Neural cell (in vitro differentiated cells): ENCODE measurements around the gene EPB41L2. TPM values are rescaled to one million over a fixed set of nuclear protein-coding genes. Genes with fewer than 3 reads are reported as not detected.

Experiments used
- H2AFZ ChIP-seq: fragments of 200-600, 300-800 bp; sonication (generic), shearing (Covaris generic); 2 replicates; pipeline ENCODE4 v1.6.0; 2014; ENCODE audit warnings: low read depth, mild to moderate bottlenecking, antibody characterized with exemption, low read length, moderate library complexity
- H3F3A ChIP-seq: fragments of 200-600 bp; shearing (Covaris generic); 2 replicates; pipeline ENCODE4 v1.6.1; 2016; ENCODE audit warnings: mild to moderate bottlenecking, moderate library complexity, mixed read lengths, antibody characterized with exemption, low read length; ENCODE audit not compliant: insufficient read depth, poor library complexity, severe bottlenecking
- H3K27ac ChIP-seq: fragments of 200-600, 300-800 bp; sonication (generic), shearing (Covaris generic); 2 replicates; pipeline ENCODE4 v1.5.1; 2014; ENCODE audit warnings: mild to moderate bottlenecking, low read length, moderate library complexity
- H3K27me3 ChIP-seq: fragments of 300-800, 200-600 bp; sonication (generic), shearing (Covaris generic); 2 replicates; pipeline ENCODE4 v1.6.0; 2014; ENCODE audit warnings: mild to moderate bottlenecking, low read depth, low read length, moderate library complexity; ENCODE audit not compliant: insufficient read depth
- H3K36me3 ChIP-seq: fragments of 300-800, 200-600 bp; sonication (generic), shearing (Covaris generic); 2 replicates; pipeline ENCODE4 v1.5.1; 2014; ENCODE audit warnings: mild to moderate bottlenecking, antibody characterized with exemption, low read length, moderate library complexity; ENCODE audit not compliant: insufficient read depth
- H3K4me2 ChIP-seq: fragments of 300-800, 200-600 bp; sonication (generic), shearing (Covaris generic); 2 replicates; pipeline ENCODE4 v1.6.0; 2014; ENCODE audit warnings: mild to moderate bottlenecking, low read length
- H3K4me3 ChIP-seq: fragments of 300-800, 200-600 bp; sonication (generic), shearing (Covaris generic); 2 replicates; pipeline ENCODE4 v1.5.1; 2014; ENCODE audit warnings: mild to moderate bottlenecking, low read length, moderate library complexity
- H3K79me2 ChIP-seq: fragments of 200-600 bp; shearing (Covaris generic); replicated peaks from 2 replicates; pipeline ENCODE4 v1.6.0; 2014; ENCODE audit warnings: mild to moderate bottlenecking, low read length, moderate library complexity; ENCODE audit not compliant: insufficient read depth
- H3K9ac ChIP-seq: fragments of 300-800, 200-600 bp; sonication (generic), shearing (Covaris generic); 2 replicates; pipeline ENCODE4 v1.6.1; 2016; ENCODE audit warnings: mild to moderate bottlenecking, low read length, mixed read lengths
- H3K9me2 ChIP-seq: fragments of 200-600 bp; shearing (Covaris generic); 2 replicates; pipeline ENCODE4 v1.6.1; 2016; ENCODE audit warnings: mild to moderate bottlenecking, low read length, mixed read lengths; ENCODE audit not compliant: insufficient read depth
- H3K9me3 ChIP-seq: fragments of 200-600, 300-800 bp; sonication (generic), shearing (Covaris generic); 2 replicates; pipeline ENCODE4 v1.6.1; 2016; ENCODE audit warnings: mild to moderate bottlenecking, mixed run types, low read length, moderate library complexity, mixed read lengths
- H4K20me1 ChIP-seq: fragments of 200-600 bp; shearing (Covaris generic); 2 replicates; pipeline ENCODE4 v1.6.1; 2016; ENCODE audit warnings: mild to moderate bottlenecking, mixed run types; ENCODE audit not compliant: insufficient read depth
- CTCF ChIP-seq: fragments of 450-650 bp; IDR thresholded peaks from 2 replicates; pipeline ENCODE4 v1.5.1; 2014; ENCODE audit warnings: antibody characterized with exemption, mild to moderate bottlenecking, moderate library complexity; ENCODE audit not compliant: poor library complexity, severe bottlenecking
- EP300 ChIP-seq: fragments of 450-650 bp; conservative IDR thresholded peaks from 2 replicates; pipeline ENCODE4 v1.6.1; 2014; ENCODE audit warnings: antibody characterized with exemption, mild to moderate bottlenecking, moderate library complexity; ENCODE audit not compliant: poor library complexity, severe bottlenecking
- EZH2 ChIP-seq: fragments of 200-600, 300-800 bp; shearing (Covaris generic), sonication (generic); IDR thresholded peaks from 2 replicates; pipeline ENCODE4 v1.6.1; 2014; ENCODE audit warnings: antibody characterized with exemption, low read length, borderline replicate concordance, mild to moderate bottlenecking; ENCODE audit not compliant: insufficient read depth, poor library complexity, severe bottlenecking
- MXI1 ChIP-seq: fragments of 450-650 bp; conservative IDR thresholded peaks from 2 replicates; pipeline ENCODE4 v1.6.1; 2014; ENCODE audit warnings: antibody characterized with exemption, mild to moderate bottlenecking; ENCODE audit not compliant: poor library complexity, severe bottlenecking
- POLR2AphosphoS5 ChIP-seq: IDR thresholded peaks from 2 replicates; pipeline ENCODE4 v1.6.1; 2012
- RAD21 ChIP-seq: fragments of 450-650 bp; conservative IDR thresholded peaks from 2 replicates; pipeline ENCODE4 v1.6.1; 2014; ENCODE audit warnings: antibody characterized with exemption, mild to moderate bottlenecking, moderate library complexity
- SMC3 ChIP-seq: fragments of 450-650 bp; conservative IDR thresholded peaks from 2 replicates; pipeline ENCODE4 v1.6.1; 2014; ENCODE audit warnings: antibody characterized with exemption, mild to moderate bottlenecking, moderate library complexity; ENCODE audit not compliant: poor library complexity
- TAF1 ChIP-seq: IDR thresholded peaks from 2 replicates; pipeline ENCODE4 v1.6.1; 2012; ENCODE audit warnings: low read depth
- polyA plus RNA-seq: library from polyadenylated mRNA; depleted of rRNA; stranded (reverse); fragments of >200 nt; gene quantifications from 2 replicates; pipeline ENCODE4 v1.2.3, GENCODE V29; 2014
- TF ChIP-seq, protein P1 (sequence below): IDR thresholded peaks from 2 replicates; pipeline ENCODE4 v1.6.1; 2012; ENCODE audit warnings: borderline replicate concordance

Gene EPB41L2
- polyA plus RNA-seq, 1 donor from 2014 or later = 13.5 TPM

GRCh38 chr6:130882370-130882769, 180.7 kb downstream of the EPB41L2 start:
- H3K36me3 ChIP-seq = no peaks in the 10 kb centered on the region
- no peaks in the 10 kb centered on the region for H3F3A ChIP-seq
- H3K79me2 ChIP-seq = no peaks in the 10 kb centered on the region
- no peaks in the 10 kb centered on the region for H3K27me3 ChIP-seq
- H4K20me1 ChIP-seq = no peaks in the 10 kb centered on the region
- H3K9me3 ChIP-seq = no peaks in the 10 kb centered on the region
- H3K9ac ChIP-seq = no peak overlapping the region
- no peak for TF ChIP-seq TAF1
- TF ChIP-seq, protein P1, sequence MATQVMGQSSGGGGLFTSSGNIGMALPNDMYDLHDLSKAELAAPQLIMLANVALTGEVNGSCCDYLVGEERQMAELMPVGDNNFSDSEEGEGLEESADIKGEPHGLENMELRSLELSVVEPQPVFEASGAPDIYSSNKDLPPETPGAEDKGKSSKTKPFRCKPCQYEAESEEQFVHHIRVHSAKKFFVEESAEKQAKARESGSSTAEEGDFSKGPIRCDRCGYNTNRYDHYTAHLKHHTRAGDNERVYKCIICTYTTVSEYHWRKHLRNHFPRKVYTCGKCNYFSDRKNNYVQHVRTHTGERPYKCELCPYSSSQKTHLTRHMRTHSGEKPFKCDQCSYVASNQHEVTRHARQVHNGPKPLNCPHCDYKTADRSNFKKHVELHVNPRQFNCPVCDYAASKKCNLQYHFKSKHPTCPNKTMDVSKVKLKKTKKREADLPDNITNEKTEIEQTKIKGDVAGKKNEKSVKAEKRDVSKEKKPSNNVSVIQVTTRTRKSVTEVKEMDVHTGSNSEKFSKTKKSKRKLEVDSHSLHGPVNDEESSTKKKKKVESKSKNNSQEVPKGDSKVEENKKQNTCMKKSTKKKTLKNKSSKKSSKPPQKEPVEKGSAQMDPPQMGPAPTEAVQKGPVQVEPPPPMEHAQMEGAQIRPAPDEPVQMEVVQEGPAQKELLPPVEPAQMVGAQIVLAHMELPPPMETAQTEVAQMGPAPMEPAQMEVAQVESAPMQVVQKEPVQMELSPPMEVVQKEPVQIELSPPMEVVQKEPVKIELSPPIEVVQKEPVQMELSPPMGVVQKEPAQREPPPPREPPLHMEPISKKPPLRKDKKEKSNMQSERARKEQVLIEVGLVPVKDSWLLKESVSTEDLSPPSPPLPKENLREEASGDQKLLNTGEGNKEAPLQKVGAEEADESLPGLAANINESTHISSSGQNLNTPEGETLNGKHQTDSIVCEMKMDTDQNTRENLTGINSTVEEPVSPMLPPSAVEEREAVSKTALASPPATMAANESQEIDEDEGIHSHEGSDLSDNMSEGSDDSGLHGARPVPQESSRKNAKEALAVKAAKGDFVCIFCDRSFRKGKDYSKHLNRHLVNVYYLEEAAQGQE = no peak
- no peak for TF ChIP-seq RAD21
- no peak for TF ChIP-seq SMC3
- H3K4me3 ChIP-seq = no peak overlapping the region
- no peaks in the 10 kb centered on the region for H3K9me2 ChIP-seq
- no peak overlapping the region for H3K27ac ChIP-seq
- H3K4me2 ChIP-seq = no peak overlapping the region
- no peak overlapping the region for H2AFZ ChIP-seq

DNA sequence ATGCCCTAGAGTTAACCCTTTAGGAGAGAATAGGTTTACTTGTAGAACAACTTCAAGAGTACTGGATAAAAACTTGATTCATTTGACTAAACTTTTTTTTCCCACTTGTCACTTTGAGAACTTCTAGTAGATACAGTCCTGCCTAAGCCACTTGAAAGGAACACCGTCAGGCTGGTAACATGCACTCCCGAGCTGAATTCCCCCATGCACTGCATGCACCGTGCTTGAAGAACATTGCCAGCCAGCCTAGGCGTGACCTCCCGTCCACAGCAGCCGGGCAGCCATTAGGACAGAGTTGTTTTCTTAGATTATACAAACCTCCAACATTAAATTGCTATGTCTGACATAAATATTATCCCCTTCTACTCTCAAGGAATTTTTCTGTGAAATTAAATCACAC, 183.2 kb downstream of the EPB41L2 start:
- H3F3A ChIP-seq = no peaks in the 10 kb centered on the region
- H3K36me3 ChIP-seq = no peaks in the 10 kb centered on the region

More for the DNA sequence above, 183.2 kb downstream of the EPB41L2 start:
- Histone ChIP-seq H2AFZ (no peak overlapping the region), H3K27ac (no peak overlapping the region), H4K20me1 (no peaks in the 10 kb centered on the region), H3K9me2 (no peaks in the 10 kb centered on the region), H3K9ac (no peak overlapping the region), H3K4me3 (no peak overlapping the region), H3K79me2 (no peaks in the 10 kb centered on the region), H3K4me2 (no peak overlapping the region), H3K27me3 (no peaks in the 10 kb centered on the region), H3K9me3 (no peaks in the 10 kb centered on the region)
- no peak for TF ChIP-seq POLR2AphosphoS5
- TF ChIP-seq EP300 = no peak
- no peak for TF ChIP-seq MXI1
- no peak for TF ChIP-seq EZH2
- no peak for TF ChIP-seq CTCF
- TF ChIP-seq, protein P1 = no peak
- no peak for TF ChIP-seq RAD21
